K562 (cell line): ENCODE measurements around the gene ADPRHL1. TPM values are rescaled to one million over a fixed set of nuclear protein-coding genes. Genes with fewer than 3 reads are reported as not detected.

Source experiments
- AFF4 ChIP-seq: sonication (generic); formaldehyde crosslinking; IDR thresholded peaks from 2 replicates; pipeline ENCODE4 v1.8.0; 2023; ENCODE audit warnings: mild to moderate bottlenecking, missing genetic modification reagents
- CEBPG ChIP-seq, 3 experiments: fragments of 200-800 bp in 1 of 3; sonication (Bioruptor generic) in 1 of 3; sonication (generic) in 1 of 3; formaldehyde crosslinking in 1 of 3; IDR thresholded peaks in 2 of 3; conservative IDR thresholded peaks in 1 of 3; 2 replicates each; pipeline versions ENCODE4 v1.6.1 to v1.8.0; 2016 to 2022; ENCODE audit warnings: missing compliant biosample characterization in 2 of 3, missing genetic modification characterization in 2 of 3, mild to moderate bottlenecking in 1 of 3, missing genetic modification reagents in 1 of 3
- CREB5 ChIP-seq: fragments of 250-450 bp; sonication (Bioruptor Pico); IDR thresholded peaks from 2 replicates; pipeline ENCODE4 v1.5.0; 2020; ENCODE audit warnings: mild to moderate bottlenecking
- EGR1 ChIP-seq: fragments of 450-650 bp; conservative IDR thresholded peaks from 2 replicates; pipeline ENCODE4 v1.6.1; 2017; ENCODE audit warnings: mild to moderate bottlenecking
- ELF2 ChIP-seq: fragments of 250-450 bp; sonication (Bioruptor Pico); IDR thresholded peaks from 2 replicates; pipeline ENCODE4 v1.5.0; 2021; ENCODE audit warnings: mild to moderate bottlenecking
- FOXO4 ChIP-seq: fragments of 450-650 bp; formaldehyde crosslinking; IDR thresholded peaks from 2 replicates; pipeline ENCODE4 v1.4.0; 2020; ENCODE audit warnings: mild to moderate bottlenecking, moderate library complexity
- HDAC6 ChIP-seq: IDR thresholded peaks from 2 replicates; pipeline ENCODE4 v1.6.1; 2012; ENCODE audit warnings: low read depth, mild to moderate bottlenecking, control low read depth, inconsistent platforms, low read length, moderate library complexity
- KLF10 ChIP-seq: fragments of 250-450 bp; sonication (Bioruptor Pico); IDR thresholded peaks from 2 replicates; pipeline ENCODE4 v1.6.1; 2021; ENCODE audit warnings: matching md5 sums
- MCM7 ChIP-seq, 2 experiments: fragments of 450-650 bp; IDR thresholded peaks; 2 replicates each; pipeline ENCODE4 v1.6.1; 2016 to 2018
- NR0B1 ChIP-seq: fragments of 450-650 bp; IDR thresholded peaks from one replicate; pipeline ENCODE4 v1.6.1; 2018; ENCODE audit warnings: mild to moderate bottlenecking, moderate library complexity; ENCODE audit not compliant: partially characterized antibody
- POLR2AphosphoS5 ChIP-seq: IDR thresholded peaks from 2 replicates; pipeline ENCODE4 v1.6.1; 2011; ENCODE audit warnings: mild to moderate bottlenecking, low read depth, low read length, moderate library complexity; ENCODE audit not compliant: control insufficient read depth, insufficient read depth
- PYGO2 ChIP-seq: fragments of 450-650 bp; IDR thresholded peaks from 2 replicates; pipeline ENCODE4 v1.6.1; 2016; ENCODE audit warnings: mild to moderate bottlenecking, missing genetic modification characterization, moderate library complexity, missing compliant biosample characterization
- RCOR1 ChIP-seq, 2 experiments: IDR thresholded peaks; 2 replicates each; pipeline ENCODE4 v1.6.1; 2012; ENCODE audit warnings: low read depth in 2 of 2, low read length in 2 of 2, borderline replicate concordance in 1 of 2, improper control_type of control experiment in 1 of 2
- SRSF7 ChIP-seq: fragments of 200-400 bp; formaldehyde crosslinking; optimal IDR thresholded peaks from 2 replicates; pipeline ENCODE3; 2017; ENCODE audit warnings: mild to moderate bottlenecking, low read depth, low read length
- STAT5A ChIP-seq: IDR thresholded peaks from 2 replicates; pipeline ENCODE4 v1.6.1; 2012; ENCODE audit warnings: low read length, inconsistent platforms, borderline replicate concordance
- ZNF253 ChIP-seq: fragments of 250-450 bp; sonication (Bioruptor Pico); conservative IDR thresholded peaks from 2 replicates; pipeline ENCODE4 v1.6.1; 2021; ENCODE audit warnings: mild to moderate bottlenecking
- ZNF444 ChIP-seq: fragments of 250-450 bp; sonication (Bioruptor Pico); IDR thresholded peaks from 2 replicates; pipeline ENCODE4 v1.4.0; 2020; ENCODE audit warnings: mild to moderate bottlenecking, moderate library complexity
- ZNF75A ChIP-seq: fragments of 450-650 bp; formaldehyde crosslinking; IDR thresholded peaks from 2 replicates; pipeline ENCODE4 v1.4.0; 2020; ENCODE audit warnings: mild to moderate bottlenecking
- ZNF76 ChIP-seq: fragments of 250-450 bp; sonication (Bioruptor Pico); IDR thresholded peaks from 2 replicates; pipeline ENCODE4 v1.4.0; 2020; ENCODE audit warnings: mild to moderate bottlenecking, moderate library complexity, borderline replicate concordance
- polyA plus RNA-seq, 8 experiments: library from polyadenylated mRNA; depleted of rRNA in 4 of 8; stranded (reverse) in 5 of 8; unstranded in 3 of 8; fragments of >200 nt; fragmentation: Nextera tagmentation in 2 of 8; fragmentation: Illumina TruSeq in 1 of 8; extraction: Ambion mirVana in 2 of 8; extraction: Trizol in 1 of 8; gene quantifications; 2 replicates each; pipeline versions ENCODE4 v1.2.1 to v1.2.3, GENCODE V29; 2011 to 2014; ENCODE audit warnings: inconsistent platforms in 1 of 8, missing spikeins in 1 of 8
- total RNA-seq, 7 experiments: library from RNA; depleted of rRNA in 6 of 7; stranded (reverse); fragments of >200 nt in 6 of 7; fragmentation: Illumina TruSeq in 2 of 7; extraction: Trizol in 2 of 7; gene quantifications; 2 replicates each; pipeline versions ENCODE4 v1.2.1 to v1.2.3, GENCODE V29; 2011 to 2021; ENCODE audit warnings: low replicate concordance in 1 of 7

ADPRHL1 gene
- total and polyA plus RNA-seq, 9 of the 15 experiments (the other 6 are each of a cell fraction or from before 2014, with no cell fraction given), result 0.06 to 0.76 (median 0.37) TPM; not detected in 1

GRCh38 chr13:113448885-113449692 lies 4.2 kb downstream of the ADPRHL1 start (continued):
- TF ChIP-seq CEBPG (CRISPR knock-in tag; IDR thresholded peaks at IDR 0.05) (no peak), CEBPG (tag; conservative IDR thresholded peaks at IDR 0.05 in 1 of 2, IDR thresholded peaks at IDR 0.05 in 1 of 2) (no peak), ZNF75A (no peak), ZNF444 (CRISPR knock-in tag) (no peak), MCM7 (IDR thresholded peaks at IDR 0.05) (no peak), HDAC6 (no peak), PYGO2 (tag) (no peak), STAT5A (no peak), POLR2AphosphoS5 (peak; percentile 42; the same call in 1 of the 2 replicates), AFF4 (0 out of 2 replicates have a peak, but pooled peaks have one; percentile 44), SRSF7 (no peak), FOXO4 (CRISPR knock-in tag) (no peak), ZNF76 (CRISPR knock-in tag) (no peak), ZNF253 (CRISPR knock-in tag) (no peak), ELF2 (CRISPR knock-in tag) (peak; percentile 83), NR0B1 (no peak), RCOR1 (IDR thresholded peaks at IDR 0.05; ENCODE audit: borderline replicate concordance in 1 of 2, low read depth in 2 of 2, low read length in 2 of 2) (peak in 1 of 2 experiments; percentile 8; a peak in 1 of 4 replicates), EGR1 (no peak), CREB5 (CRISPR knock-in tag) (no peak), KLF10 (CRISPR knock-in tag) (no peak)
